Omental fat pad (tissue), 4 donors: ENCODE measurements around the gene ATXN1L. TPM values are rescaled to one million over a fixed set of nuclear protein-coding genes. Genes with fewer than 3 reads are reported as not detected.

Source experiments
- ATAC-seq: fragments of 150-250 bp; one replicate; pipeline ENCODE4 v1.9.1; 2016; ENCODE audit warnings: mild to moderate bottlenecking, moderate library complexity; ENCODE audit not compliant: low FRiP score
- DNase-seq: peaks from one replicate; pipeline ENCODE4 v3.0.0-alpha.2; 2019; ENCODE audit warnings: low spot score
- total RNA-seq, 4 donors: library from RNA; depleted of rRNA; stranded (reverse); fragments of >200 nt; gene quantifications; one replicate each; pipeline ENCODE4 v1.1.0, GENCODE V29; 2016
- TF ChIP-seq, protein P1 (sequence below), 3 donors: fragments of 450-650 bp; IDR thresholded peaks; one replicate each; pipeline ENCODE4 v1.5.1; 2016 to 2017; ENCODE audit warnings: antibody characterized with exemption in 3 of 3, mild to moderate bottlenecking in 3 of 3, moderate library complexity in 2 of 3

ATXN1L gene
- total RNA-seq, 4 donors from 2014 or later, result 30.6 to 43.1 (median 37.0) TPM

DNA sequence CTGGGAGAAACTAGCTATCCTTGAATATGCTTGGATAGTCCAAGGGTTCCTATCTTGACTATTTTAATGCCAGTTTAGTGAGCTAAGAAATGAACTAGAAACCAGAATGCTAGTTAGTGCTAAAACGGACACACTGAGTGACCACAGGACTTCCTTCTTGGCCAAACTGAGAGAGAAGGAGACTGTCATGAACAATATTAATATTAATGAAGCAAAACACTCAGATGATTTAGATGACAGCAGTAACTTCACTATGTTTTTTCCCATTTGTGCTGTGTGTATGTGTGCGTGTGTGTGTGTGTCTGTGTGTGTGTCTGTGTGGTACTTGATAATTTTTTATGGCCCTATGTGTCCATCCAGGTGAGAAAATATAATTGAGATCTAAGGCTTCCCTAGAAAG is 2.2 kb upstream of the ATXN1L start:
- ATAC-seq, result no peak
- DNase-seq, result no peak
- TF ChIP-seq, protein P1, sequence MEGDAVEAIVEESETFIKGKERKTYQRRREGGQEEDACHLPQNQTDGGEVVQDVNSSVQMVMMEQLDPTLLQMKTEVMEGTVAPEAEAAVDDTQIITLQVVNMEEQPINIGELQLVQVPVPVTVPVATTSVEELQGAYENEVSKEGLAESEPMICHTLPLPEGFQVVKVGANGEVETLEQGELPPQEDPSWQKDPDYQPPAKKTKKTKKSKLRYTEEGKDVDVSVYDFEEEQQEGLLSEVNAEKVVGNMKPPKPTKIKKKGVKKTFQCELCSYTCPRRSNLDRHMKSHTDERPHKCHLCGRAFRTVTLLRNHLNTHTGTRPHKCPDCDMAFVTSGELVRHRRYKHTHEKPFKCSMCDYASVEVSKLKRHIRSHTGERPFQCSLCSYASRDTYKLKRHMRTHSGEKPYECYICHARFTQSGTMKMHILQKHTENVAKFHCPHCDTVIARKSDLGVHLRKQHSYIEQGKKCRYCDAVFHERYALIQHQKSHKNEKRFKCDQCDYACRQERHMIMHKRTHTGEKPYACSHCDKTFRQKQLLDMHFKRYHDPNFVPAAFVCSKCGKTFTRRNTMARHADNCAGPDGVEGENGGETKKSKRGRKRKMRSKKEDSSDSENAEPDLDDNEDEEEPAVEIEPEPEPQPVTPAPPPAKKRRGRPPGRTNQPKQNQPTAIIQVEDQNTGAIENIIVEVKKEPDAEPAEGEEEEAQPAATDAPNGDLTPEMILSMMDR (IDR thresholded peaks at IDR 0.05), result no peak

DNA sequence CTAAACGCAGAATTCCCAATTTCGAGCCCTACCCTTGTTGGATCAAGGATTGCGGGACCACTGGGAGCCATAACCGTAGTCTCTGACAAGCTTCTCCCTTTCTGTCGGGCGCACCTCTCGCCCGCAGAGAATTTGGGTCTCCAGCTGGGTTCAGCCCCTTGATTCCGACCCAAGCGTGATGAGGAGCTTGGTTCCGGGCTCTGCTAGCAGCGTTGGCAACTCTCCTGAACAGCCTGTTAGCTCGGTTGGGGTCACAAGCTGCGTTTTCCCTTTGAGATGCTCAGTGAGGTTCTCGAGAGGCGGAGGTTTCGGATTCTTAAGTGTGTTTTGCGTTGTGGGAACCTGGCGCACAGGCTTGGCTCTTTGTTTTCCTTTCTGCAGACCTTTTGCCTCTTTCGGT is 655 bp downstream of the ATXN1L start:
- ATAC-seq (no peak), DNase-seq (no peak)
- TF ChIP-seq, protein P1 (IDR thresholded peaks at IDR 0.05), result no peak

DNA sequence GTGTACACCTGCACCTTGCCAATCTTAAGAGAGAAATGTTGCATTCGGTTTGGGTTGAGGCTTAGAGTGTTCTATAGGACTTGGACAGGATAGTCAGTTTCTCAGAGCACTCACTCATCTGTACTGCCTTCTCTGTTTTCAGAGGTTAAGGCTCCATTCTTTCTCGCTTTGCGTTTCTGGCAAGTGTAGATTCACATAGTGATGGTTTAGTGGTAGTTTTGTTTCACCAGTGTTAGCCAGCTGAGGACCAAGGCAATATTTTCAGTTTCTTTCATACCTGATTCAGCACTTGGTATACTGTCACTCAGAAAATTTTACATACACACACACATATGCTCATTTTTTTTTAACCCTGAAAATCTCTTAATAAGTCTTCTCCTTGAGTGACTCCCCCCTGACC is 1.3 kb downstream of the ATXN1L start:
- DNase-seq, result no peak
- TF ChIP-seq, protein P1 (IDR thresholded peaks at IDR 0.05), result no peak
- no peak for ATAC-seq

DNA sequence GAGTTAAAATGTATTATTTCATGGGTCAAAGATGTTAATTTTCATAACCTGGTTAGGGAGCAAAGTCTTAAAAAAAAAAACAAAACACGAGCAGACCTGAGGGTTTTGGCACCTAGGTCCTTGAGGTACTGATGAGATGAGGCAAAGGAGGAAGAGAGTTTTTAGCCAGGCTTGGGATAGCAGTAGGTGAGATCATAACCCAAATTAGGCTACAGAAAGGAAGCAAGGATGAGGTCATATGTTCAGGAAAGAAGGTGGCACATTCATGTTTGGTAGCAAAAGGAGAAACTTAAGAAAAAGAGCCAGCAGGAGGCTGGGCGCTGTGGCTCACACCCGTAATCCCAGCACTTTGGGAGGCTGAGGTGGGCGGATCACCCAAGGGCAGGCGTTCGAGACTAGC is 2.8 kb downstream of the ATXN1L start:
- no peak for ATAC-seq
- DNase-seq, result no peak
- TF ChIP-seq, protein P1 (IDR thresholded peaks at IDR 0.05), result no peak

DNA sequence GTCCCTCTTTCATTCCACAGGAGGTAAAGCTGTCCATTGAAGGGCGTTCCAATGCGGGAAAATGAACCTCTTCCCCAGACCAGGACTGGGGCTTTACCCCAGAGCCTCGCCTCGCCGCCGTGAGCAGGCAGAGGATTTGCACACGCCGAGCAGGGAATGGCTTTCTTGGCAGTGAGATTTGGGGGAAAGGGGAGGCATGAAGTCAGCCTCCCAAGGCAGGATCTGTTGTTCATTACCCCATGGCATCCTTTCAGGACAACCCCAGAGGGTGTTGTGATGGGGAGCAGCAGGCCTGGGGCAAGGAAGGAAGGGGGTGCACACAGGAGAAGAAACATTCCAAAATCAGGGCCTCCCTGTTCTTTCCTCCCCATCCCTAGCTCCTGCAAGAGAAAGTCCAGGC is 6.0 kb downstream of the ATXN1L start:
- TF ChIP-seq, protein P1 (IDR thresholded peaks at IDR 0.05), result no peak
- ATAC-seq (no peak), DNase-seq (no peak)

DNA sequence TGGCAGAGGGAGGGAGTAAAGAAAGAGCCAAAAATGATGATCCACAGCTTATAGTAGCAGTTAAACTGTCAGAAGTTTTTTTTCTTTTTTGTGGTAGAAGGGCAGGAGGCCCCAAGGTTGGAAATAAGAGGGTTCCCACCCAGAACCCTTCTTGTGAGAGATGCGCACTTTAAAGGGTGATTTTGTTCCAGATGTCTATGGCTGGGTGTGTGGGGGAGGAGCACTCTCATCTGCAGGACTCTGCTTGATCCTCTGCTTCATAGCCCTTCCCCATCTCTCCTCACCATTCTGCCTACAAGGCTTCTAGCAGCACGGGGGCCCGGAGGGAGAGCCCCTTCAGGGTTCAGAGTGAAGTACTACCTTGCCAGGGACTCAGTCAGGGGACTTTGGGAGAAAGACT is 6.4 kb downstream of the ATXN1L start:
- TF ChIP-seq, protein P1 (IDR thresholded peaks at IDR 0.05), result no peak
- no peak for DNase-seq

DNA sequence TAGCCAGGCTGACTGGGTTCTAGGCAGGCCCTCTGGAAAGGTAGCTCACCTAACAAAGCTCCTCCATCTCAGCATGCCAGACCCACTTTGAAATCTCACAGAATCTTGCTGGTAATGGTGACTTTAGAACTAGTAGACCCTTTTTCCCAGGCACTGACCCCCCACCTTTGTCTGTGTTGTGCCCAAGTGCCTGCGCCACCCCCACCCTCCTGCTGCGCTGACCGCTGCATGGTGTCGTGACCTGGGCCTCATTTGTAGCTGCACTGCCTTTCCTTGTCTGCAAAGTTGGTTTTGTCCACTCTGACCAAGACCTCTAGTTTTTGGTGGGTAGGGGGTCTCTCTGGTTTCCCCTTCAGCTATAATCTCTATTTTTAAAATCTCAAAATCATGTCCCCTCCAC is 6.8 kb downstream of the ATXN1L start:
- TF ChIP-seq, protein P1 (IDR thresholded peaks at IDR 0.05), result no peak
- DNase-seq (no peak), ATAC-seq (no peak)

More for the DNA sequence above, 6.4 kb downstream of the ATXN1L start:
- ATAC-seq, result no peak
